Measurements from ENCODE around the gene SERINC4. TPM values are rescaled to one million over a fixed set of nuclear protein-coding genes. Genes with fewer than 3 reads are reported as not detected.
"Not testable (repeated sequence)": the region's sequence is repeated elsewhere in the genome, so short reads cannot be mapped to it uniquely, and the experiment has no call there.

The SERINC4 gene
- polyA plus RNA-seq, 6 donors from 2014 or later = 0.52 to 3.0 (median 2.0) TPM

DNA sequence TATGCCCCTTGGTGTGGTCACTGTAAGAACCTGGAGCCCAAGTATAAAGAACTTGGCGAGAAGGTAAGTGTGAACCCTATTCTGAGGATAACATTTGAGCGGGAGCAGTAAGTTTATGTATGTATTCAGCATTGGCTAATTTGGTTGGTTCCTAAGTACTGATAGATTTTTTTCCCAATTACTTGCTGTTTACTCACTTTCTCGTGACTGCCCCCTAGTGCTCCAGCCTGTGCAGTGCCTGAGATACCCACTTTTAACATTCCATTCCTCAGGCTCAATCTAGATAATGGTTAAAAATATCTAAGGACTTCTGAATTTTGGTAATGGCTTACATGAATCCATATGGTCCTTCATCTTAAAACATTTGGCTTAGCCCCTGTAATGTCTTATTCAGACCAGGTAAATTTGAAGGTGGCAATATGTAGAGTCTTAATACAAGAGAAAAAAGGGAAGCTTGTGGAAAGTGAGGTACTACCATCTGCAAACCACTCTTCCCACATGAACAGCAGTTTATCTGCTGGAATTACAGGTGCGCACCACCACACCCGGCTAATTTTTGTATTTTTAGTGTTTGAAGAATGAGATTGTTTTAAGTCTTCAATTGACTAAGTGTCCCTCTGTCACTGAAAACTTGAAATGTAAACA, 30.3 kb downstream of the SERINC4 start:
- Mint-ChIP-seq H3K9me3 (no peaks in the 10 kb centered on the region), H3K27ac (peak overlapping the region in 4 of 6 donors; percentile 35 to 72 (median 50)), H3K27me3 (no peaks in the 10 kb centered on the region), H3K36me3 (peaks cover 0 to 7% of the 10 kb centered on the region in 2 donors), H3K4me1 (peaks cover 0 to 27% (median 12%) of the 10 kb centered on the region in 3 donors), H3K4me3 (no peak overlapping the region)
- DNase-seq (peak; percentile 55), ATAC-seq (ENCODE audit: low read depth in 2 of 2) (peak; percentile 71 to 83)

DNA sequence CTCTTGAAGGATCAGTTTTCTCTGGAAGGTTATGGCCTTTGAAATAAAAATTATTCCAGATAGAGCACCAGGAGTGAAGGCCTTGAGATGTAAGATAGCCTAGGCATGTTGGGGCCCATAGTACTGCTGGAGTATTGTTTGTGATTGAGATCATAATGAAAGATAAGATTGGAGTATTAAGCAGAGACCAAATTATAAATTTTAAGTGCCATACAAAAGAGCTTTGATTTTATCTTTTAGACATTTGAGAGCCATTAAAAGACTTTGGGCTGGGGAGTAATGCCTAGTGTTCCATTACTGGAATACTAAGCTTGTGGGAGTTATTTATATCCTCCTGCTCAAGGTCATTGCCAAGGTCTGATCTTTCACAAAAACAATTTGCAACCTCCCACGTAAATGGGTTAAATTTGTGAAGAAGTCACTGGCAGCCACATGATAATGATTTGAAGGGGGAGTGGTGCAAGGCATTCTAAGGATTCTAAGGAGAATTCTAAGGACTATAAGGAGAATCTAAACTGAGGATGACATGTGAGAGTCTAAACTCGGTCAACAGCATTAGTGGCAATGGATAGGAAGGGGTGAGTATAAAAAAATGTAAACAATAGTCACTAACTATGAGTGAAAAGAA, 36.1 kb downstream of the SERINC4 start:
- Mint-ChIP-seq H3K9me3 (no peaks in the 10 kb centered on the region), H3K27me3 (no peaks in the 10 kb centered on the region), H3K4me3 (no peak overlapping the region), H3K27ac (peak overlapping the region in 2 of 6 donors; percentile 16 to 29), H3K36me3 (peaks cover 13 to 18% of the 10 kb centered on the region in 2 donors), H3K4me1 (peaks cover 0 to 5% (median 4%) of the 10 kb centered on the region in 3 donors)
- ATAC-seq (ENCODE audit: low read depth in 2 of 2) = no peak
- DNase-seq = no peak

DNA sequence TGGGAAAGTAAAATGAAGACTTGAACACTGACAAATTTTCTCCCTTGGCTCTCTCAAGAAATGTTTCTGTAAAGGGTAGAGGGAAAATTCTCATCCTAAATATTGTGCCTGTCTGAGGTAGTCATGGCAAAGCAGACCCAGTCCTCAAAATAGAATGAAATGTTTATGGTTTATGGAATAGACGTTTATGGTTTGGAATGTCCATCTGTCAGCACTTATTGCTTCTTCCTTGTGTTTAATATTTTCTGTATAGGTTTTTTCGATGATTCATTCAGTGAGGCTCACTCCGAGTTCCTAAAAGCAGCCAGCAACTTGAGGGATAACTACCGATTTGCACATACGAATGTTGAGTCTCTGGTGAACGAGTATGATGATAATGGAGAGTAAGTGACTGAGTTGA, 37.2 kb downstream of the SERINC4 start:
- Mint-ChIP-seq H3K27me3 (no peaks in the 10 kb centered on the region), H3K27ac (peak overlapping the region in 3 of 6 donors; percentile 24 to 43 (median 29)), H3K36me3 (peaks cover 13 to 16% of the 10 kb centered on the region in 2 donors), H3K4me3 (no peak overlapping the region), H3K4me1 (peaks cover 0 to 5% (median 4%) of the 10 kb centered on the region in 3 donors), H3K9me3 (no peaks in the 10 kb centered on the region)
- DNase-seq (no peak), ATAC-seq (ENCODE audit: low read depth in 2 of 2) (no peak)

DNA sequence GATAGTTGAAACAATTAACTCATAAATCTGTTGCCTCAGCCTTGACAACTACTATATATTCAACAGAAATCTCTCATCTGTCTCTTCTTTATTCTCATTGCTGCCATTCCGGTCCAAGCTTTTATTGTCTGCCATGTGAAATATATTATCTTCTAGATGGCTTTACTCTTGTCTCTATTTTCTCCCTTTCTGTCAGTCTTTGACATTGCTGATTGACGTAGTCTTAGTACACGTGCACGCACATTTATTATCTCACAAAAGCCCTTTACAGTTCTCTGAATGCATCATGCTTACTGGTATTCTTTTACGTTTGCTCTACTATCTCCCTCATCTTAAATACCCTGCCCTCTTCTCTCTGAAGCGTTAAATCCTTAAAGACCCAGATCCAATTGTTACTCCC, 48.1 kb downstream of the SERINC4 start:
- Mint-ChIP-seq H3K4me1 (peaks cover 27 to 80% (median 40%) of the 10 kb centered on the region in 3 donors), H3K27me3 (no peaks in the 10 kb centered on the region), H3K27ac (peak overlapping the region in 5 of 6 donors; percentile 33 to 90 (median 61)), H3K9me3 (no peaks in the 10 kb centered on the region), H3K4me3 (peak overlapping the region in 2 of 8 donors; percentile 3 to 79), H3K36me3 (peaks cover 4 to 8% of the 10 kb centered on the region in 2 donors)
- DNase-seq = no peak
- no peak for ATAC-seq (ENCODE audit: low read depth in 2 of 2)

DNA sequence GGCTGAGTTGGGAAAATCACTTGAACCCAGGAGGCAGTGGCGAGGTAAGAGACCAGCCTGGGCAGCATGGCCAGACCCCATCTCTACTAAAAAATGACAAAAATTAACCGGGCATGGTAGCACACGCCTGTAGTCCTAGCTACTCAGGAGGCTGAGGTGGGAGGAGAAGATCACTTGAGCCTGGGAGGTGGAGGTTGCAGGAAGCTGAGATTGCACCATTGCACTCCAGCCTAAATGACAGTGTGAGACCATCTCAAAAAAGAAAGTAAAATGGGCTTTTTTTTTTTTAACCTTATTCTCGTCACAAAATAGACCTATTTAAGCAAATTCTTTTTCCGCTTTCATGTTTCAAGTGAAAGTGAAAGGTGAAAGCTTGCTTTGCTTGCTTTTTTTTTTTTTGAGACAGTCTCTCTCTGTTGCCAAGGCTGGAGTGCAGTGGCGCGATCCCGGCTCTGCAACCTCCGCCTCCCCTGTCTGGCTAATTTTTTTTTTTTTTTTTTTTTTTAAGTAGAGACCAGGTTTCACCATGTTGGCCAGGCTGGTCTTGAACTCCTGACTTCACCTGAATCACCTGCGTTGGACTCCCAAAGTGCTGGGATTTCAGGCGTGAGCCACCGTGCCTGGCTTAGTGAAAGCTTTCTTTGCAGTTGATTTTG, 50.2 kb downstream of the SERINC4 start:
- H3K27ac Mint-ChIP-seq = peak overlapping the region; percentile 36 to 99 (median 94)
- peak overlapping the region; percentile 54 to 93 (median 84) for H3K4me3 Mint-ChIP-seq
- DNase-seq (peak; percentile 81), ATAC-seq (ENCODE audit: low read depth in 2 of 2) (peak; percentile 53 to 59)
- no peaks in the 10 kb centered on the region for H3K27me3 Mint-ChIP-seq
- H3K9me3 Mint-ChIP-seq = no peaks in the 10 kb centered on the region
- H3K36me3 Mint-ChIP-seq = peaks cover 9 to 10% of the 10 kb centered on the region in 2 donors
- H3K4me1 Mint-ChIP-seq = peaks cover 33 to 79% (median 33%) of the 10 kb centered on the region in 3 donors

DNA sequence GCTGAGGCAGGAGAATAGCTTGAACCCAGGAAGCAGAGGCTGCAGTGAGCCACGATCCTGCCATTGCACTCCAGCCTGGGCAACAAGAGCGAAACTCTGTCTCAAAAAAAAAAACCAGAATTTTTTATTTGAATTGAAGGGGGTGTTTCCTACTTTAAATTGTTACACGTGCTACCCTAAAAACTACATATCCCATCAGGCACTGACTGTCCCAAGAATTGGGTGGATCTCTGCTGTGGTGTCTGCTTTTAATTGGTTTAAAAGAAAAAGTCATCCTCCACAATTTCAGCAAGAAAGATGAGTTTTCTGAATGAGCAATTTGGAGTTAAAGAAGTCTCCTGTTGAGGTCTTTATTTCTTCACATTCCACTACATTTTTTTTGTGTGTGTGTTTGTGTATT, 51.6 kb downstream of the SERINC4 start:
- Mint-ChIP-seq H3K4me1 (peaks cover 36 to 83% (median 40%) of the 10 kb centered on the region in 3 donors), H3K4me3 (peak overlapping the region in 7 of 8 donors; percentile 74 to 99 (median 94)), H3K9me3 (no peaks in the 10 kb centered on the region), H3K27me3 (no peaks in the 10 kb centered on the region), H3K36me3 (peaks cover 9 to 10% of the 10 kb centered on the region in 2 donors), H3K27ac (peak overlapping the region in 4 of 6 donors; percentile 68 to 96 (median 81))
- no peak for DNase-seq
- ATAC-seq (ENCODE audit: low read depth in 2 of 2) = no peak

DNA sequence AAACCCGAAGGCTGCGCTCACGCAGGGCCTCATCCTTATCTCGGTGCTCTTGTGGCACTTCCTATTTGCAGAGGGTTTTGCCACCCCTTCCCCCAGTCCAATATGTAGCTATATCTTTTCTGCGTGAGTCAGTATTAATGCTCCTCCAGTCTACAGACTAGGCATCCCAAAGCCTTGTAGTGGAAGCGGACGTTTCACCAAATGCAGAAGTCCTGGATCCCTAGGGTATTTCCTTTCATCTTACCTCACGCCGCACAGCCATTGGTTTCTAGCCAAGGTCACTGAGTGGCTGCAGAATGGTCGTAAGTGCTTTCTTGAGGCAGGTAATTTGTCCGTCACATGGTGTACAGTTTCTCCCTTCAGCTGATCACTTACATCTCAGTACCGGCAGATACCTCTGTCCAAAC, 53.1 kb downstream of the SERINC4 start:
- DNase-seq (peak; percentile 41), ATAC-seq (ENCODE audit: low read depth in 2 of 2) (peak; percentile 19 to 20)
- H3K27me3 Mint-ChIP-seq, H3K36me3 Mint-ChIP-seq, H3K9me3 Mint-ChIP-seq: not testable (repeated sequence)
- H3K27ac Mint-ChIP-seq = peak overlapping the region; percentile 96 to 99 (median 98)
- H3K4me3 Mint-ChIP-seq = peak overlapping the region; percentile 91 to 99 (median 96)
- peaks cover 33 to 72% (median 36%) of the 10 kb centered on the region in 3 donors for H3K4me1 Mint-ChIP-seq

DNA sequence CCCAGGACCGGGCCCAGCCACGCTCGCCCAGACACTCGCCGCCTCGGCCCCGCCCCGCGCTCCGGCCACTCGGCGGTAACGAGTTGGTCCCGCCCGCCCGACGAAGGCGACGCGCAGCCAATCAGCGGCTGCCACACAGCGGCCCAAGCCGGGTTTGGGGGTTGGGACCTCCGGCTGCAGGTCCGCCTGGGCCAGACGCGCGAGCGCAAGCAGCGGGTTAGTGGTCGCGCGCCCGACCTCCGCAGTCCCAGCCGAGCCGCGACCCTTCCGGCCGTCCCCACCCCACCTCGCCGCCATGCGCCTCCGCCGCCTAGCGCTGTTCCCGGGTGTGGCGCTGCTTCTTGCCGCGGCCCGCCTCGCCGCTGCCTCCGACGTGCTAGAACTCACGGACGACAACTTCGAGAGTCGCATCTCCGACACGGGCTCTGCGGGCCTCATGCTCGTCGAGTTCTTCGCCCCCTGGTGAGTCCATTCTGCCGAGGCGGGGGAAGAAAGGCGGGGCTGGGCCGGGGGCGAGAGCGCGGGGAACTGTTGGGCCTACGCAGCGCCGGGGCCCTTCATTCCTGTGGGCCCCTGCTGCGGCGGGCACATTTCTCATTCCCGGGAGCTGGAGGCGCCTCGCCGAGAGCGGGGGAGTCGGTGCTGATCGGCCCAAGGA, 53.6 kb downstream of the SERINC4 start, which contains the start of gene PDIA3:
Gene PDIA3, plus strand, starts transcription at position 194 of the 658 bp plus-strand sequence. Its CDS starts 102 bp downstream, at position 296.
- not testable (repeated sequence) for H3K9me3 Mint-ChIP-seq, H3K36me3 Mint-ChIP-seq, H3K27me3 Mint-ChIP-seq
- Mint-ChIP-seq H3K4me1 (peaks cover 29 to 66% (median 33%) of the 10 kb centered on the region in 3 donors), H3K27ac (peak within 1 kb of the TSS; percentile 96 to 99 (median 98)), H3K4me3 (peak within 1 kb of the TSS; percentile 91 to 99 (median 96))
- DNase-seq (peak; percentile 89), ATAC-seq (ENCODE audit: low read depth in 2 of 2) (peak; percentile 73 to 75)

Other genes starting within 250 kb of the SERINC4 start
- gene PPIP5K1, start 210.0 kb downstream of the SERINC4 start, polyA plus RNA-seq (ENCODE audit: low read depth in 6 of 6) = 10 to 100 TPM in 2 of 6 donors, 1 to 10 TPM in 4; 4.2 to 19.9 (median 6.5) TPM
- gene CKMT1B, start 206.2 kb downstream of the SERINC4 start, polyA plus RNA-seq (ENCODE audit: low read depth in 6 of 6) = not detected
- gene STRC, start 181.4 kb downstream of the SERINC4 start, polyA plus RNA-seq (ENCODE audit: low read depth in 6 of 6) = not detected
- gene CATSPER2, start 151.4 kb downstream of the SERINC4 start, polyA plus RNA-seq (ENCODE audit: low read depth in 6 of 6) = 1 to 10 TPM in 3 of 6 donors, under 1 TPM in 3; 0.21 to 1.3 (median 0.70) TPM
- gene CKMT1A, start 106.4 kb downstream of the SERINC4 start, polyA plus RNA-seq (ENCODE audit: low read depth in 6 of 6) = not detected
- gene PDIA3, start 53.8 kb downstream of the SERINC4 start, polyA plus RNA-seq (ENCODE audit: low read depth in 6 of 6) = 100 to 1,000 TPM; 251 to 358 (median 278) TPM
- 10 to 100 TPM; 23.1 to 42.3 (median 36.2) TPM for gene ELL3, start 23.3 kb downstream of the SERINC4 start, polyA plus RNA-seq (ENCODE audit: low read depth in 6 of 6)
- gene SERF2, start 7.9 kb downstream of the SERINC4 start, polyA plus RNA-seq (ENCODE audit: low read depth in 6 of 6) = 1,000 to 10,000 TPM; 1,669 to 2,243 (median 1,811) TPM
- 10 to 100 TPM; 11.4 to 19.4 (median 13.6) TPM for gene HYPK, start 379 bp upstream of the SERINC4 start, polyA plus RNA-seq (ENCODE audit: low read depth in 6 of 6)
- gene MFAP1, start 24.5 kb upstream of the SERINC4 start, polyA plus RNA-seq (ENCODE audit: low read depth in 6 of 6) = 10 to 100 TPM in 3 of 6 donors, 1 to 10 TPM in 3; 7.2 to 17.0 (median 10.8) TPM
- 1 to 10 TPM; 2.8 to 7.8 (median 6.0) TPM for gene WDR76, start 26.8 kb upstream of the SERINC4 start, polyA plus RNA-seq (ENCODE audit: low read depth in 6 of 6)